GM21526 (cell line): ENCODE measurements around the gene MNDA.
"Not testable (repeated sequence)": the region's sequence is repeated elsewhere in the genome, so short reads cannot be mapped to it uniquely, and the experiment has no call there.

Source experiments
- ATAC-seq: cut with Tn5 transposase; IDR thresholded peaks from one replicate; pipeline ENCODE4 v1.9.1; 2021; ENCODE audit warnings: moderate library complexity; ENCODE audit not compliant: unreplicated experiment, low FRiP score

Gene MNDA

GRCh38 chr1:158836038-158836437 lies 4.9 kb downstream of the MNDA start:
- no peak for ATAC-seq

- no peak for ATAC-seq
These were observed 7.5 kb downstream of the MNDA start for GRCh38 chr1:158838660-158839059.

- ATAC-seq, result no peak
These were observed 8.4 kb downstream of the MNDA start for GRCh38 chr1:158839566-158839965.

- no peak for ATAC-seq
These were observed 9.1 kb downstream of the MNDA start for GRCh38 chr1:158840236-158840635.

GRCh38 chr1:158864595-158864994 lies 33.4 kb downstream of the MNDA start:
- no peak for ATAC-seq

GRCh38 chr1:158870438-158870837 lies 39.3 kb downstream of the MNDA start:
- not testable (repeated sequence) for ATAC-seq

GRCh38 chr1:158873141-158873540 lies 42.0 kb downstream of the MNDA start:
- ATAC-seq, result no peak

GRCh38 chr1:158893654-158894053 lies 62.5 kb downstream of the MNDA start:
- ATAC-seq, result no peak

- ATAC-seq, result no peak
These were observed 67.6 kb downstream of the MNDA start for GRCh38 chr1:158898722-158899121.
